ENCODE data around the gene GCNA.
A peak's percentile ranks its signal among the peaks of the same experiment; 100 is the strongest.
"Not testable (repeated sequence)": the region's sequence is repeated elsewhere in the genome, so short reads cannot be mapped to it uniquely, and the experiment has no call there.

The GCNA gene

GRCh38 chrX:71617742-71618141 lies 39.5 kb downstream of the GCNA start:
- DNase-seq, result no peak

- DNase-seq, result no peak
These were observed 40.1 kb downstream of the GCNA start, which contains the start of gene CXCR3 for GRCh38 chrX:71618303-71618721. Gene CXCR3 (minus strand): TSS chrX:71618511. CDS start chrX:71618449, 62 bp downstream.

GRCh38 chrX:71618787-71619186 lies 40.5 kb downstream of the GCNA start:
- no peak for DNase-seq

GRCh38 chrX:71619193-71619592 lies 41.0 kb downstream of the GCNA start:
- DNase-seq, result no peak

GRCh38 chrX:71619986-71620385 lies 41.7 kb downstream of the GCNA start:
- DNase-seq, result no peak

- DNase-seq, result no peak
These were observed 43.4 kb downstream of the GCNA start for GRCh38 chrX:71621603-71622002.

GRCh38 chrX:71622032-71622575 lies 43.9 kb downstream of the GCNA start:
- no peak for DNase-seq

- no peak for DNase-seq
These were observed 44.6 kb downstream of the GCNA start for GRCh38 chrX:71622576-71623450.

- no peak for DNase-seq
These were observed 45.5 kb downstream of the GCNA start for GRCh38 chrX:71623714-71624113.

GRCh38 chrX:71625471-71625870 lies 47.2 kb downstream of the GCNA start:
- no peak for DNase-seq

- DNase-seq, result no peak
These were observed 48.3 kb downstream of the GCNA start for GRCh38 chrX:71626576-71626975.

- no peak for DNase-seq
These were observed 49.6 kb downstream of the GCNA start for GRCh38 chrX:71627588-71628404.

- DNase-seq, result no peak
These were observed 51.2 kb downstream of the GCNA start for GRCh38 chrX:71629467-71629866.

- peak; percentile 51 for DNase-seq
These were observed 54.9 kb downstream of the GCNA start for GRCh38 chrX:71632923-71633657.

GRCh38 chrX:71634366-71634765 lies 56.1 kb downstream of the GCNA start:
- no peak for DNase-seq

GRCh38 chrX:71636438-71637252 lies 58.4 kb downstream of the GCNA start:
- no peak for DNase-seq

- DNase-seq, result no peak
These were observed 59.0 kb downstream of the GCNA start for GRCh38 chrX:71637253-71637618.

- DNase-seq, result no peak
These were observed 59.6 kb downstream of the GCNA start for GRCh38 chrX:71637848-71638247.

- DNase-seq, result no peak
These were observed 60.2 kb downstream of the GCNA start for GRCh38 chrX:71638409-71638808.

GRCh38 chrX:71640002-71640401 lies 61.8 kb downstream of the GCNA start:
- no peak for DNase-seq

- not testable (repeated sequence) for DNase-seq
These were observed 66.2 kb downstream of the GCNA start for GRCh38 chrX:71644406-71644805.

All from NCI-H2107 (cell line).